Activated naive CD4-positive, alpha-beta T cell treated with anti-CD3 and anti-CD28 coated beads, Interleukin-2, amount 50 U/mL, for 72 hours (primary cell): ENCODE measurements around the gene FOSL2. TPM values are rescaled to one million over a fixed set of nuclear protein-coding genes. Genes with fewer than 3 reads are reported as not detected.
A peak's percentile ranks its signal among the peaks of the same experiment; 100 is the strongest.

Source experiments
- ATAC-seq, 2 donors: fragments of 150-1000 bp; cut with Tn5 transposase; 2 replicates each; pipeline ENCODE4 v1.10.0; 2021; ENCODE audit warnings: mild to moderate bottlenecking in 2 of 2, moderate library complexity in 2 of 2
- DNase-seq, 2 donors: peaks; one replicate each; pipeline ENCODE4 v3.0.0; 2021 to 2022; ENCODE audit warnings: low spot score in 2 of 2
- H3K27ac Mint-ChIP-seq, 2 donors: one replicate each; pipeline ENCODE4 v1.8.0; 2022; ENCODE audit warnings: mild to moderate bottlenecking in 2 of 2, mixed read lengths in 2 of 2
- H3K36me3 Mint-ChIP-seq, 2 donors: one replicate each; pipeline ENCODE4 v1.8.0; 2022; ENCODE audit warnings: mixed read lengths in 2 of 2
- H3K9me3 Mint-ChIP-seq, 2 donors: one replicate each; pipeline ENCODE4 v1.8.0; 2022; ENCODE audit warnings: mixed read lengths in 2 of 2
- total RNA-seq, 2 donors: library from RNA; stranded (reverse); gene quantifications; one replicate each; pipeline ENCODE4 v1.2.3, GENCODE V29; 2022

The FOSL2 gene
- total RNA-seq, 2 donors from 2014 or later: 99.3 to 153 TPM

DNA sequence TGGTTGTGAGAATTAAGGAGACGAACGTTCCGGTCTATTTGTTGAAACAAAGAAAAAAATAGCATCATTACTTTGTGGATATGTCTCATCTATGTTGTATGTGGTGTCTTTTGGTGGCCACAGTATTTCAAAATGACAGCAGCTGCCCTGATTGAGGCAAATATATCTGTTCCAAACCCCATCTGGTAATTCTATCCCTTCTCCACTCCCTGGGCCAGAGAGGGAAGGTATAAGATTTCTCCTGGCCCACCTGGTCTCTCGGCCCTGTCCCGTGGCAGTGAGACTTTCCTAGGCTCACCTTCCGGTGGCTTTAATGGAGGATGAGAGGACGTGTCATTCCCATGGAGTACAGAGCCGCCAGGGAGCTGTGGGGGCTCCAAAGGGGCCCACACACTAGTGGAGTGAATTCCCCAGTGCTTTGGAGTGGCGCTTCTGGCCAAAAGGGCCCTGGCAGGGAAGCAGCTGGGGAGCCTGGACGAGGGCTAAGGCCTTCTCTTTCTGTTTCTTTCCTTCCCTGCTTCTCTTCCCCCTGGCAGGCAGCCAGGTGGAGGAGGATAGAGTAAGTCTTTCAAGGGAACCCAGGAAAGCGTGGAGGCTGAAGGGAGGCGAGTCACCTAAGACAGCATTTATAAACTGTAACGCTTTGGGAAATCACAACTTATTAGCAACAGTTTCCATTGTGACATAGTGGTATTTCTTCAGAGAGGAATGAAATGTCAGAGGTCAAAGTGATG lies 5.6 kb downstream of the FOSL2 start:
- DNase-seq (no peak), ATAC-seq (peak in 1 of 2 donors; percentile 60)
- H3K9me3 Mint-ChIP-seq: no peaks in the 10 kb centered on the region
- peak overlapping the region in 1 of 2 donors; percentile 50 for H3K27ac Mint-ChIP-seq
- peaks cover 15 to 43% of the 10 kb centered on the region in 2 donors for H3K36me3 Mint-ChIP-seq

DNA sequence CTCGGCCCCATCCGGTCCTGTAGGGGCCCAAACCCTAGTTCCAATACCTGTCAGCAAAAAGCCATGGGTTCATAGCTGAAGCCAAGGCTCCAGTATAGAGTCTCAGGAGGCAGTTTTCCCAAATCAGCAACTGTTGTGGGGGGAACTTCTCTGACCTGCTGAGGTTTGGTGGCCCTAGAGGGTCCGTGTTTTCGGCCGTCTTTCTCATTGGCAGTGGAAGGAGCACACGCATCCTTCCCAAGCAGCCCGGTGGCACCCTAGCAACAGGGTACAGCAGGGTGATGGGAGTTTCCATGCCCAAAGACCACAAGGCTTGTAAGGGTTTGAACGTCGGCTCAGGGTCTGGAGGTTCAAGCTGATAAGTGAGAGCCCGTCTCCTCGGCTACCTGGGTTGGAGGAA lies 6.6 kb downstream of the FOSL2 start:
- peaks cover 25 to 53% of the 10 kb centered on the region in 2 donors for H3K36me3 Mint-ChIP-seq
- no peaks in the 10 kb centered on the region for H3K9me3 Mint-ChIP-seq
- DNase-seq (no peak), ATAC-seq (no peak)
- H3K27ac Mint-ChIP-seq: peak overlapping the region in 1 of 2 donors; percentile 55

DNA sequence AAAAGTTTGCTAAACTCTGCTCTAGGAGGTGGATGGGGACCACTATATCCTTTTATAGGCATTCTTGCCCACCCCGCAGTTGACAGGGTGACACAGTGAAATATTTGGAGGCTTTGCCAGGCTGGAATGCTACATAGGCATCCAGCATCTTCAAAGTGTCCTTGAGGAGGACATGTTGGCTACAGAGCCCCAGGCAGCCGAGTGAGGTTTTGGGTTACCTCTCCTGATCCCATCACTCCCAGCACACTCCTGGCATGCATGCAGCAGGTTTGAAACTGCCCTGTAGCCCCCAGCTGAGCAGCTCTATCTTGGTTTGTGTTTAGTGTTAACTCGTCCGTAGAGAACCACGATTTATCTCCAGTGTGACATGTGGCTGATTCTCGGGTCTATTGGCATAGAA lies 7.3 kb downstream of the FOSL2 start:
- Mint-ChIP-seq H3K36me3 (peaks cover 25 to 54% of the 10 kb centered on the region in 2 donors), H3K27ac (no peak overlapping the region), H3K9me3 (no peaks in the 10 kb centered on the region)
- DNase-seq (no peak), ATAC-seq (no peak)

DNA sequence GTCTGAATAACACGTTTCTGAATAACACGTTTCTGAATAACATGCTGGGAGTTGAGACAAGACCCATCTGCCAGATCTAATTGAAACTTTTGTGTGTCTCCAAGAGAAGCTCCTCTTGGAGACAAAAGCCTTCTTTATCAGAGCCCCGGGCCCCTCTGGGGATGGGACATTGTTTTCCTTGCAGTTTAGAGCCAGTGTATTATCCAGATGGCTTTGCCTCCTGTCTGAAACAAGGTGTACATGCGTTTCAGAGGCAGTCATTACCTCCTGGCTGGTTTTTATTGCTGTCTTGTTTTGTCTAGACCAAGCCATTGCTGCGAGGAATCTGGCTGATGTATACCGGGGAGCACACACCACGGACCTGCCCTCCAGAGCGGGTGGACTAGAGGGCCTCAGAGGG lies 7.8 kb downstream of the FOSL2 start:
- peaks cover 30 to 56% of the 10 kb centered on the region in 2 donors for H3K36me3 Mint-ChIP-seq
- ATAC-seq (no peak), DNase-seq (no peak)
- no peaks in the 10 kb centered on the region for H3K9me3 Mint-ChIP-seq
- H3K27ac Mint-ChIP-seq: no peak overlapping the region

DNA sequence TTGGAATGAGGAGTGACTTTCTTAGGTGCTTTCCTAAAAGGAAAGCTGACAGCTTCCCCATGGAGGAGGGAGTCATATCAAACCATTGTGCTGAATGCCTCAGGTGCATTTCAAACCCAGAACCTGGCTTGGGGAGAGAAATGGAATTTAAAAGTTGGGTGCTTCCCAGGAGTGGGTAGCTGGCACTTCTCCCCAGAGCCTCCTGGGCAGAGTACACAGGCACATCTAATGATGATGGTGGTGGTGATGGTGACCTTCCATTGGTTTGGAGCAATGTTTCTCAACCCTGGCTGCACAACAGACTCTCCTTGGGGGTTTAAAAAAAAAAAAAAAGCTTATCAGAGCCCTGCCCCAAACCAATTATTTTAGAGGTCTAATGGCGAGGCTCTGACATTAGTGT lies 8.3 kb downstream of the FOSL2 start:
- Mint-ChIP-seq H3K27ac (no peak overlapping the region), H3K36me3 (peaks cover 32 to 59% of the 10 kb centered on the region in 2 donors), H3K9me3 (no peaks in the 10 kb centered on the region)
- DNase-seq (no peak), ATAC-seq (no peak)

DNA sequence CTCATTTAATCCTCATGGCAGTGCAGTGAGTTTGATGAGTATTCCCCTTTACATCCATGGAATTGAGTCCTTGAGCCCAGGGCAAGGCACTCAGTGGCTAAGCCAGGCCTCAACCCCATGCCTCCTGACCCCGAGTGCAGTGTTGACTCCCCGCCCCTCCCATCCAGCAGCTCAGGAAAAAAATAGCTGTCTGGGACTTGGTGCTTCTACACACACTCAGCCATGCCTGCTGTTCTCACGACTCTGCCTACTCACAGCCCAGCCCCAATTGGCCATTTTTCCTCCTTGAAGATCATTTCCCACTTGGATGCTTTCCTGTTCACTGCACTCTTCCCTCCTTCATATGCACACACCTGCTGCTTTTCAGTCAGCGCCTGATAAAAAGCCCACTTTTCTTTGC lies 8.8 kb downstream of the FOSL2 start:
- no peak for DNase-seq
- ATAC-seq: no peak
- Mint-ChIP-seq H3K9me3 (no peaks in the 10 kb centered on the region), H3K36me3 (peaks cover 37 to 64% of the 10 kb centered on the region in 2 donors), H3K27ac (no peak overlapping the region)

DNA sequence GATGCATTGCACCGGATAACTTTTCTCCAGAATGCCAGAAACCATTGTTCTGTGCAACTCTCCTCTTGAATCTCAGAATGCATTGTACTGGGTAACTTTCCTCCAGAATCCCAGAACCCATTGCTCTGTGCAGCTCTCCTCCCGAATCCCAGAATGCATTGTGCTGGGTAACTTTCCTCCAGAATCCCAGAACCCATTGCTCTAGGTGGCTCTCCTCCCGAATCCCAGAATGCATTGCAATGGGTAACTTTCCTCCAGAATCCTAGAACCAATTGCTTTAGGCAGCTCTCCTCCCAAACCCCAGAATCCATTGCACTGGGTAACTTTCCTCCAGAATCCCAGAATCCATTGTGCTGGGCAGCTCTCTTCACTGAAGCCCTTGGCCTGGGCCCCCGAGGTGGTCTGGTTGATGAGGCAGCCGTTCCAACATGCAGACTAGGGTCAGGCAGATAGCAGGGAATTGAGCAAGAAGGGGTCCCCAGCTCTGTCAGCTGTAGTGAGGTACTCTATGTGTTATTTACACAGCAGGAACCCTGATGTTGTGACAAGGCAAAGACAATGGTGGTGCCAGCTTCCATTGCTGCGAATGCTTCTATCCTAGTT lies 9.4 kb downstream of the FOSL2 start:
- Mint-ChIP-seq H3K27ac (peak overlapping the region in 1 of 2 donors; percentile 48), H3K36me3 (peaks cover 38 to 66% of the 10 kb centered on the region in 2 donors)

DNA sequence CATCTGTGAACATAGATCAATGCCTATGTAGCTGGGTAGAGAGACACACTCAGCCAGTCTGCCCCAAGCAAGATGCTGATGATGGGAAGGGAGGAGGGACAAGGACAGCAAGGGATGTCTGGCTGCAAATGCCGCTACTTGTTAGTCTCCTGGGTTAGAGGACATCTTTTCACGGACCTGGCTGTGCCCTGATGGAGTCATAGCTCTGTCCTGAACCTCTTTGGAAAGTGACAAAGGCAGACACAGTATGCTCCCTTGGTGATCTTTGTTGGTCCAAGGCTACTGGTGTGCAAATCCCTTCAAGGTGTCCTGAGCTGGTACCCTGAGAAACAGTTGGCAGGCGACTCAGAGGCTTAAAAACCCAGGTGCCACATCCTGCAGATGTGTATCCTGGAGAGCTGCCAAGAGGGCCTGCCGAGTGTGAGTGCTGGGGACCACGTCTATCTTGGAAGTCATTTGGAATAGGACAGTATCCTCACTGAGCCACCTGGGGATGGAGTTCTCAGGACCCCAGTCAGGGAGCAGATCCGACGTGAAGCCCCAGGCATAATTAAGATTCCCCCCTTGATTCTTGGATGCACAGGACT lies 10.8 kb downstream of the FOSL2 start:
- no peak for DNase-seq

More for the DNA sequence above, 9.4 kb downstream of the FOSL2 start:
- ATAC-seq: no peak
- H3K9me3 Mint-ChIP-seq: no peaks in the 10 kb centered on the region
- no peak for DNase-seq

DNA sequence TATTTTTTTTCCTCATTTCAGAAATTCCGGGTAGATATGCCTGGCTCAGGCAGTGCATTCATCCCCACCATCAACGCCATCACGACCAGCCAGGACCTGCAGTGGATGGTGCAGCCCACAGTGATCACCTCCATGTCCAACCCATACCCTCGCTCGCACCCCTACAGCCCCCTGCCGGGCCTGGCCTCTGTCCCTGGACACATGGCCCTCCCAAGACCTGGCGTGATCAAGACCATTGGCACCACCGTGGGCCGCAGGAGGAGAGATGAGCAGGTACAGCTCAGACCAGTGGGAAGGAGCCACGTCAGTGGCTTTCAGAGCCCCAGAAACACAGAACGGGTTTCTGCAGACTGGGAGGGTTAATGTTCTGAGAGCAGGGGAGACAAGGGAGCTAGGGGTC lies 11.4 kb downstream of the FOSL2 start:
- ATAC-seq: no peak
- Mint-ChIP-seq H3K36me3 (peaks cover 53 to 54% of the 10 kb centered on the region in 2 donors), H3K9me3 (no peaks in the 10 kb centered on the region), H3K27ac (peak overlapping the region in 1 of 2 donors; percentile 60)
- no peak for DNase-seq

More for the DNA sequence above, 10.8 kb downstream of the FOSL2 start:
- H3K9me3 Mint-ChIP-seq: no peaks in the 10 kb centered on the region
- peaks cover 47 to 60% of the 10 kb centered on the region in 2 donors for H3K36me3 Mint-ChIP-seq
- peak overlapping the region in 1 of 2 donors; percentile 60 for H3K27ac Mint-ChIP-seq
- ATAC-seq: no peak

DNA sequence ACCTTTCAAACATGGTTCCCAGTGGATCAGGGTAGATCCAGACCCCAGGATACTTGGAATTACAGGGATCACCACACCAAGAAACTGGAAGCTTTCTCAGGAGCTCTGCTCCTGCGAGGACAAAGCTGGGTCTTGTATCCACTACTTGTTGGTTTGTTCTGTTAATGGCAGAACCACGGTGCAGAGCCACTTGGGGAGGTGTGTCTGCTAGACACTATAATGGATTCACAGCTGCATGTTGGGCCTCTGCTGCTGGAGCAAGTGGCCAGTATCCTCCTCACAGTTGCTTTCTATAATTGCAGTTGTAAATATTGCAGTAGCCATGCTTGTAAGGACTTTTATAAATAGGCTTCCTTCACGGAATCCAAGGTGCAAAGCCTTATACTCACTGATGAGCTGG lies 12.9 kb downstream of the FOSL2 start:
- peak overlapping the region in 1 of 2 donors; percentile 96 for H3K27ac Mint-ChIP-seq

DNA sequence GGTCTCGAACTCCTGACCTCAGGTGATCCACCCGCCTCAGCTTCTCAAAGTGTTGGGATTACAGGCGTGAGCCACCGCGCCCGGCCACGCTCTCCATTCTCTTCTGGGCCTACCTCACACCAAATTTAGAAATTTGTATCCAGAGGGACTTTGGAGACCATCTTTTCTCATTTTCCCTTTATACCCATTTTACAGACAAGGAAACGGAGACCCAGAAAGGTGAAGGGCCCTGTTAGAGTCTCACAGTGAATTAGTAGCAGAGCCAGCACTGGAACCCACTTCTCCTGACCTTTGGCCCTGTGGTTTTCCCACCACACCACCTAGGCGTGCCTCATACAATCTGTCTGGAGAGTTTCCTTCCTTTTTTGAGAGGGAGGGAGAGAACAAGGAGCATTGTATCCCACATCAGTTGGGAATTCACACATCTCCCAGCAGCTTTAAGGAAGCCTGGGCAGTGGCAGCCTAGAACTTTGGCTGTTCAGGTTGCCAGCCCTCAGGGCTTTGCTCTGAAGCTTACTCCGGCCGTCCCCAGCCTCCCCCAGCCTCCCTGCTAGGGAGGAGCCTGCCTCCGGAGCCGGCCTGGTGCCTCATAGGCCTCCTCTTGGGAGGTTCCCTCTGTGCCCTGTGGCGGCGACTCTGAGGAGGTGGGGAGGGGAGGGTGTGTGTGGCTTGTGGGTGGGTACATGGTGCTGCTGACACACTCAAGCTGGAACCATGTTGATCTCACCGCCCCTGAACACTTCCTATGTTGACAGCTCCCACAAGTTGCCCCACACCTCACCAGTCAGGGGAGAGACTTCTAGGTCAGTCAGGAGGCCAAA lies 13.8 kb downstream of the FOSL2 start:
- ATAC-seq (peak; percentile 27 to 49), DNase-seq (peak in 1 of 2 donors; percentile 75)
- Mint-ChIP-seq H3K27ac (peak overlapping the region; percentile 73 to 96), H3K36me3 (peaks cover 58 to 71% of the 10 kb centered on the region in 2 donors), H3K9me3 (no peaks in the 10 kb centered on the region)

More for the DNA sequence above, 12.9 kb downstream of the FOSL2 start:
- ATAC-seq (no peak), DNase-seq (no peak)
- no peaks in the 10 kb centered on the region for H3K9me3 Mint-ChIP-seq
- peaks cover 51 to 68% of the 10 kb centered on the region in 2 donors for H3K36me3 Mint-ChIP-seq

DNA sequence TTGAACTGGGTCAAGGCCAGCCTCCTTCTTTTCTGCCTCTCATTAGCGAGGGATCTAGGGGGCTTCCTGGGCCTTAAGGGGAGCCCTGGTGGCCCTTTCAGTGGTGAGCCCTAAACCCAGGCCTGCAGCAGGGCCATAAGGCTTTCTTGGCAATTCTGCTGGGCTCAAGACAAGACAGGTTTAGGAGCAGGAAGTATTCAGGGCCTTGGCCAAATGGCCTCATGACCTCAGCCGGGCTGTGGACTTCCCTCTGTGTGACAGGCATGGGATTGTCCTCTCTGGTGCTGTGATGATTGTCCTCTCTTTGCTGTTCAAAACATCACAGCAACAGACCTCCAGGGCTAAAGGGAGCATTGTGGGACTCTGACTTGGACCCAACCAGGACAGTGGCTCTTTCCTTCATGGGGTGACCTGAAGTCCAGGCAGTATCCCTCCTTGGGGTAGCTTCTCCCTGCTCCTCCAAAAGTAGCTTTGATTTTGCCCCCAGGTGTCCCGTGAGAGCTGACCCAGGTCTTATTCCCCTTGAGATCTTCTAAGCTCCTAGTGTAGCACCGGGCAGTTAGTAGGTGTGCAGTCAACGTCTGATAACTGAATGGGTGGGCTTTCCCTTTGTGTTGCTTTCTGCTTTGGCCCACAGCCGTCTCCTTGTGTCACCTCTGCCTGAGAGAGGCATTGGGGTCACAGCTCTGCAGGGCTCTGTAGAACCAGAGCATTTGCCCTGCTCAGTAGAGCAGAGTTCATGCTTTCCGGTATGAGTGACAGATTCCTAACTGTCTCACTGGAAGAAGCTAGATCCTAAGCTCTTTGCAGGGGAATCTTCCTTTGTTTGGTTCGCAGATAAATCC lies 14.7 kb downstream of the FOSL2 start:
- H3K27ac Mint-ChIP-seq: peak overlapping the region; percentile 86 to 96
- ATAC-seq: no peak
- peak in 1 of 2 donors; percentile 52 for DNase-seq
- peaks cover 54 to 66% of the 10 kb centered on the region in 2 donors for H3K36me3 Mint-ChIP-seq
- H3K9me3 Mint-ChIP-seq: no peaks in the 10 kb centered on the region

DNA sequence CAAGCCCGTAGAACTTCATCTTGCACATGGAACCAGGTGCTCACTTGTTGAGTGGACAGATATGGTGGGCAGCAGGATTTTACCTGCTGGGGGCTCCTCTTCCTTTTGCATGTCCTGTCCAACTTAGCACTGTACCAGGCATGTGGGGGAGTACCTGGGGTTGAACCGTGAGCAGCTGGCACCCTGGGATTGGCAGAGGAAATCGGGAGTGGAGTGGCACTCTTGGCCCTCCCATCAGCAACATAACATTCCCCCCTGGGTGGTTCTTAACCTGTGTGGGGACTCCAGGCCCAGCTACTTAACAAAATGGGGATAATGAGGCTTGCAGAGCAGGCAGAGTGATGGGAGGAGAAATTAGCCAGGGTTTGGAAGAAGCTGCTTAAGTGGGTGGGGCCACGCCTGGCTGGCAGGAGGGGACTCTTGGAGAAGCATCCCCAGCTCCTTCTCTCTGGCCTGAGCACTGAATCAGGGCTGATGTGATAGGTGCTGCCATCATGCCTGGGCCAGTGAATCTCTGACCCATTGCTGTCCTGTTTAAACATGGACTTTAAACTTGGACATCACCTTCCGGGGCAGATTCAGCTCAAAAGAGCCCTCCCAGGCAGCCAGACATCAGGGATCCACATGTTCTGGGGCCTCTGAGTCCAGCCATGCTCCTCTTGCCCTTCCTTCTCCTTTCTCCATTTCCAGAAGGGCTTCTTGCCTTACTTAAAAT lies 15.5 kb downstream of the FOSL2 start:
- H3K36me3 Mint-ChIP-seq: peaks cover 57 to 71% of the 10 kb centered on the region in 2 donors
- DNase-seq (peak in 1 of 2 donors; percentile 53), ATAC-seq (no peak)
- peak overlapping the region; percentile 86 to 96 for H3K27ac Mint-ChIP-seq
- H3K9me3 Mint-ChIP-seq: no peaks in the 10 kb centered on the region

DNA sequence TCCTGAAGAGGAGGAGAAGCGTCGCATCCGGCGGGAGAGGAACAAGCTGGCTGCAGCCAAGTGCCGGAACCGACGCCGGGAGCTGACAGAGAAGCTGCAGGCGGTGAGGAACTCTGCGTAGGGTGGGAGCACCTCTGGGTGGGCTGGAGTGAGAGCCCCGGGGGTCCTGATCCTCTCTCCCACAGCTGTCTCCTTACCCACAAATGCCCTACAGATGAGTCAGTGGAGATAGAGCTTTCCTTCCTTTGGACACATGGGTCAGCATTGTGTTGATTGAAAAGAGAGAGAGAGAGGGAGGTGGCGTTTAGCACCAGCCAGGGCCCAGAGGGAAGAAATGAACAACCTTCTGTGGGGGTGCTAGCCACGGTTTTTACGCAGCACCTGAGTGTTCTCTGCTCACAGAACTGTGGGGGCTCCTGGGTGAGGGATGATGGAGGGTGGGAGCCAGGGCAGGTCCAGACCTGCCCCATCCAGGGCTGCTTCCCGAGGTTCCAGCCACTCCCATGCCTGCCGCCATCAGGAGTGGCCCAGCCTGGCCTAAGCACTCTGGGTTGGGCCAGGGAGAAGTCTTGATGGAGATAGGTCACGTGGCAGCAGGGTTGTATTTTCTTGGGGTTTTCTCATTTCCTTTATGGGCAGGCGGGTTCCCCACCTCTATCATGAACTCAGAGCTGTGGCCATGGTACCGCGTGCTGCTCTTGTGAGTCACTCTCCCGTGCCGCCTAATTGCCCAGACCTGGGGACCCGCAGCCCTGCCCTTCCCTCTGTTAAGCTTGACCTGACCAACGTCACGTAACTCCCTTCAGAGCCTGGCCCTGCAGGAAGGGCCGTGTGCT lies 16.3 kb downstream of the FOSL2 start:
- H3K27ac Mint-ChIP-seq: peak overlapping the region; percentile 86 to 96
- peak; percentile 80 to 81 for ATAC-seq
- DNase-seq: peak; percentile 58 to 89
- H3K9me3 Mint-ChIP-seq: no peaks in the 10 kb centered on the region
- peaks cover 57 to 71% of the 10 kb centered on the region in 2 donors for H3K36me3 Mint-ChIP-seq
